HCT116 (cell line): ENCODE data around the gene KRT33B. TPM values are rescaled to one million over a fixed set of nuclear protein-coding genes. Genes with fewer than 3 reads are reported as not detected.

ENCODE experiments used
- ATAC-seq: fragments of 200-7000 bp; cut with Tn5 transposase; 2 replicates; pipeline ENCODE4 v1.9.1; 2020; ENCODE audit warnings: mild to moderate bottlenecking, moderate library complexity
- BruUV-seq: library from RNA; stranded (reverse); fragments of 400-500 nt; replicated peaks from 2 replicates; lab custom pipeline; 2021; lab: Mats Ljungman, UMichigan
- CTCF ChIA-PET: fragments of 300-600 bp; sonication (Branson Sonifier 250); formaldehyde crosslinking; loops from one replicate; lab custom pipeline; 2021; ENCODE audit warnings: antibody characterized with exemption; lab: Charles Lee
- POLR2A ChIA-PET: fragments of 300-600, 350-600 bp; sonication (Branson Sonifier 250); formaldehyde crosslinking; loops from one replicate; lab custom pipeline; 2021; ENCODE audit warnings: antibody characterized with exemption; lab: Charles Lee
- RAD21 ChIA-PET, 2 experiments: fragments of 300-600 bp; sonication (Branson Sonifier 250); formaldehyde crosslinking; loops; one replicate each; lab custom pipeline; 2023; ENCODE audit warnings: low total read pairs in 2 of 2; ENCODE audit not compliant: uncharacterized antibody in 2 of 2, unreplicated experiment in 2 of 2, low non-redundant PET in 1 of 2; lab: Charles Lee
- DNase-seq: peaks from one replicate; pipeline ENCODE4 v3.0.0-alpha.2; 2010; ENCODE audit warnings: low read depth, low spot score
- H2AFZ ChIP-seq: fragments of 200-600 bp; shearing (Covaris generic), sonication (generic); 2 replicates; pipeline ENCODE4 v1.6.1; 2017; ENCODE audit warnings: low read depth, mixed run types, mixed read lengths, antibody characterized with exemption, low read length; ENCODE audit not compliant: poor library complexity, severe bottlenecking
- H3K27ac ChIP-seq: 2 replicates; pipeline ENCODE4 v1.5.1; 2012; ENCODE audit warnings: low read depth, low read length
- H3K27me3 ChIP-seq: fragments of 200-600 bp; sonication (generic); 2 replicates; pipeline ENCODE4 v1.6.1; 2016; ENCODE audit warnings: mixed run types, low read length, mixed read lengths; ENCODE audit not compliant: insufficient read depth
- H3K36me3 ChIP-seq, 2 experiments: fragments of 200-500 bp in 1 of 2; fragments of 200-600 bp in 1 of 2; sonication (Bioruptor generic) in 1 of 2; sonication (generic) in 1 of 2; 2 replicates each; pipeline versions ENCODE4 v1.5.1 to v1.6.1; 2014 to 2016; ENCODE audit warnings: low read length in 2 of 2, inconsistent platforms in 1 of 2, mixed read lengths in 1 of 2, mixed run types in 1 of 2; ENCODE audit not compliant: insufficient read depth in 2 of 2, control insufficient read depth in 1 of 2
- H3K4me1 ChIP-seq, 2 experiments: fragments of 200-600 bp in 1 of 2; sonication (generic) in 1 of 2; 2 replicates each; pipeline versions ENCODE4 v1.5.1 to v1.6.1; 2012 to 2017; ENCODE audit warnings: low read length in 2 of 2, inconsistent platforms in 1 of 2, mild to moderate bottlenecking in 1 of 2, mixed read lengths in 1 of 2, mixed run types in 1 of 2, moderate library complexity in 1 of 2; ENCODE audit not compliant: insufficient read depth in 2 of 2, control insufficient read depth in 1 of 2
- H3K4me2 ChIP-seq: fragments of 200-600 bp; sonication (generic); 2 replicates; pipeline ENCODE4 v1.6.1; 2017; ENCODE audit warnings: mixed run types, low read length, mixed read lengths
- H3K4me3 ChIP-seq, 2 experiments: fragments of 200-600 bp in 1 of 2; sonication (generic) in 1 of 2; replicated peaks in 1 of 2; 2 replicates each; pipeline ENCODE4 v1.5.1; 2011 to 2016; ENCODE audit warnings: low read length in 2 of 2, control low read depth in 1 of 2, low read depth in 1 of 2, mild to moderate bottlenecking in 1 of 2, mixed read lengths in 1 of 2, mixed run types in 1 of 2
- H3K79me2 ChIP-seq: fragments of 200-600 bp; sonication (generic); 2 replicates; pipeline ENCODE4 v1.6.1; 2017; ENCODE audit warnings: mild to moderate bottlenecking, mixed run types, low read length, moderate library complexity, mixed read lengths; ENCODE audit not compliant: insufficient read depth
- H3K9ac ChIP-seq: fragments of 200-600 bp; sonication (generic); 2 replicates; pipeline ENCODE4 v1.6.1; 2016; ENCODE audit warnings: low read length, mixed read lengths
- H3K9me2 ChIP-seq: fragments of 200-600 bp; sonication (generic), shearing (Covaris generic); 2 replicates; pipeline ENCODE4 v1.6.1; 2017; ENCODE audit warnings: mixed run types, mild to moderate bottlenecking, moderate library complexity; ENCODE audit not compliant: insufficient read depth
- H3K9me3 ChIP-seq, 2 experiments: fragments of 200-500 bp in 1 of 2; fragments of 200-600 bp in 1 of 2; sonication (Bioruptor generic) in 1 of 2; sonication (generic) in 1 of 2; 2 replicates each; pipeline ENCODE4 v1.6.1; 2014 to 2017; ENCODE audit warnings: low read length in 2 of 2, mixed read lengths in 2 of 2, inconsistent platforms in 1 of 2, low read depth in 1 of 2, mild to moderate bottlenecking in 1 of 2, mixed run types in 1 of 2, moderate library complexity in 1 of 2; ENCODE audit not compliant: control insufficient read depth in 1 of 2, insufficient read depth in 1 of 2
- H4K20me1 ChIP-seq: fragments of 200-600 bp; sonication (generic), shearing (Covaris generic); 2 replicates; pipeline ENCODE4 v1.6.1; 2017; ENCODE audit warnings: mixed run types, mild to moderate bottlenecking, moderate library complexity; ENCODE audit not compliant: insufficient read depth
- EGR1 ChIP-seq: IDR thresholded peaks from 2 replicates; pipeline ENCODE4 v1.6.1; 2012; ENCODE audit warnings: low read depth
- FOSL1 ChIP-seq: IDR thresholded peaks from 2 replicates; pipeline ENCODE4 v1.6.1; 2012; ENCODE audit warnings: low read depth
- POLR2A ChIP-seq: IDR thresholded peaks from 2 replicates; pipeline ENCODE4 v1.7.0; 2011; ENCODE audit warnings: borderline replicate concordance; ENCODE audit not compliant: insufficient read depth, insufficient read length; ENCODE audit errors: extremely low read depth
- TCF7L2 ChIP-seq: IDR thresholded peaks from 2 replicates; pipeline ENCODE4 v1.7.0; 2011; ENCODE audit warnings: borderline replicate concordance, inconsistent platforms; ENCODE audit not compliant: insufficient read depth, insufficient read length; ENCODE audit errors: extremely low read depth
- ZBTB33 ChIP-seq: IDR thresholded peaks from 2 replicates; pipeline ENCODE4 v1.6.1; 2011; ENCODE audit warnings: mild to moderate bottlenecking, low read length, moderate library complexity; ENCODE audit not compliant: insufficient replicate concordance; ENCODE audit errors: extremely low read depth
- ZNF274 ChIP-seq: fragments of 200-500 bp; sonication (Bioruptor generic); IDR thresholded peaks from 2 replicates; pipeline ENCODE4 v1.6.1; 2014; ENCODE audit warnings: mild to moderate bottlenecking, low read depth, low read length, inconsistent platforms
- intact Hi-C: fragments of 100-400 bp; cut with micrococcal nuclease; formaldehyde crosslinking; loops from 2 replicates; pipeline ENCODE4 v1.10.0; 2022
- total RNA-seq: library from RNA; stranded (reverse); gene quantifications from one replicate; pipeline ENCODE4 v1.2.1, GENCODE V29; 2021; ENCODE audit not compliant: unreplicated experiment

The KRT33B gene
- total RNA-seq, 1 experiment from 2014 or later, result not detected

DNA sequence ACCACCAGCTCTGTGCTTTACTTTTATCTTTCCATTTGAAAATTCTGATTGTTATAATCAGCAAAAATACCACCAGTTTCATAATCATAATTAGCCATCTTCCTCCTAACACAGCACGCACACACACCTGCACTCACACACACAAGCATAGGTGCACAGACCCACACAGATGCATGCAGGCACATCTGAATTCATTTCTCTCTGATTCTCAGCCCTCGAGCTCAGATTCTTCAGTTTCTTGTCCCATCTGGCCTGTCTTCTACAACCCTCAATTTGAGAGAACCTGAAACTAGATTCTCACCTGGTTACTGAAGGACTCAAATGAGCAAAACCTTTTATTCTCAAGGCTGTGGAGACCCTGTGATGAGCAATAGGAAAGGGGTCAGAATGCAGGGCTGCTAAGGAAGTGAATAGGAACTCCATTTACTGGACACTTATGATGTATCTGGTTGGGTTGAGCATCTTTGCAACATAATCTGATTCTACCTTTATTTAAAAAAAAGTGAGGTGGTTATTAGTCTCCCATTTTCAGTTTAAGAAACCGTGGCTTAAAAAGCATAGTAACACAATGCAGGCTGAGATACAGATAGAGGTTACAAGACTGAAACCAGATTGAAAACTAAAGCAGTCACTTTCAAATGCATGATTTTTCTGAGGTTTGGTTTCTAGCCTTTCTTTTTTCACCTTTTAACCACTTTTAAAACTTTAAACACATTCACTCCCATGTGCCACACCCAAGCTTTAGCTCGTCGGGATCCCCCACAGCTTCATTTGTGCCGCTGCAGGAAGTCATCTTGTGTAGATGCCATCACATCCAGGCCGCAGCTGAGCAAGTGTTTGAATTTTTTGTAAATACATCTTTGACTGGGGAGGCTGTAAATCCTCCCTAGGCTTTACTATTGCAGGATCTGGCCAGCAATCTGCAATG lies 28.4 kb downstream of the KRT33B start:
- DNase-seq, result no peak
- no TSS peak for BruUV-seq
- TF ChIP-seq ZNF274 (no peak), FOSL1 (no peak), POLR2A (no peak), ZBTB33 (no peak), EGR1 (no peak), TCF7L2 (no peak)
- ChIA-PET POLR2A (no interaction called here), CTCF (interaction anchor here (1.1 kb wide), 1 partner anchor 12 kb away, joined by 3 read pairs; no protein-coding TSS in a partner anchor), RAD21 (no interaction called here)
- Histone ChIP-seq H3K79me2 (no peaks in the 10 kb centered on the region), H3K4me1 (no peaks in the 10 kb centered on the region), H3K9ac (no peak overlapping the region), H3K4me3 (no peak overlapping the region), H2AFZ (no peak overlapping the region), H3K27ac (no peak overlapping the region), H3K9me3 (peaks cover 3 to 9% of the 10 kb centered on the region in 2 experiments; a peak in 1 of 4 replicates), H3K36me3 (no peaks in the 10 kb centered on the region), H3K9me2 (no peaks in the 10 kb centered on the region), H3K27me3 (no peaks in the 10 kb centered on the region), H3K4me2 (no peak overlapping the region), H4K20me1 (no peaks in the 10 kb centered on the region)
- no peak for ATAC-seq
- intact Hi-C loops, result no loop called here
